GM21423 (cell line): ENCODE results near the gene FAM124B.
"Not testable (repeated sequence)": the region's sequence is repeated elsewhere in the genome, so short reads cannot be mapped to it uniquely, and the experiment has no call there.

Experiments used
- ATAC-seq: cut with Tn5 transposase; IDR thresholded peaks from one replicate; pipeline ENCODE4 v1.9.1; 2021; ENCODE audit warnings: mild to moderate bottlenecking, moderate library complexity; ENCODE audit not compliant: unreplicated experiment

The FAM124B gene

DNA sequence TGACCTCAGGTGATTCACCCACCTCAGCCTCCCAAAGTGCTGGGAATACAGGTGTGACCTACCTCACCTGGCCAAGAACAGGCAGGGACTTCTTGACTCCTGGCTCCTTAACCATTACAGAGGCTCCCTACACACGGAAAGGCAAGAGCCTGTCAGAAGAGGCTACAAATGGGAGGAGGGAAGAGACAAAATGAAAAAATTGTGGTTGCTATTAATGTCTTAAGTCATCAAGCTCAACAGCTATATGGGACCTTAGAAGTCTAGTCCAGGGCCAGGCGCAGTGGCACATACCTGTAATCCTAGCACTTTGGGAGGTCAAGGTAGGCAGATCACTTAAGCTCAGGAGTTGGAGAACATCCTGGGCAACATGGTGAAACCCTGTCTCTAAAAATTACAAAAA is 11.5 kb upstream of the FAM124B start:
- no peak for ATAC-seq

DNA sequence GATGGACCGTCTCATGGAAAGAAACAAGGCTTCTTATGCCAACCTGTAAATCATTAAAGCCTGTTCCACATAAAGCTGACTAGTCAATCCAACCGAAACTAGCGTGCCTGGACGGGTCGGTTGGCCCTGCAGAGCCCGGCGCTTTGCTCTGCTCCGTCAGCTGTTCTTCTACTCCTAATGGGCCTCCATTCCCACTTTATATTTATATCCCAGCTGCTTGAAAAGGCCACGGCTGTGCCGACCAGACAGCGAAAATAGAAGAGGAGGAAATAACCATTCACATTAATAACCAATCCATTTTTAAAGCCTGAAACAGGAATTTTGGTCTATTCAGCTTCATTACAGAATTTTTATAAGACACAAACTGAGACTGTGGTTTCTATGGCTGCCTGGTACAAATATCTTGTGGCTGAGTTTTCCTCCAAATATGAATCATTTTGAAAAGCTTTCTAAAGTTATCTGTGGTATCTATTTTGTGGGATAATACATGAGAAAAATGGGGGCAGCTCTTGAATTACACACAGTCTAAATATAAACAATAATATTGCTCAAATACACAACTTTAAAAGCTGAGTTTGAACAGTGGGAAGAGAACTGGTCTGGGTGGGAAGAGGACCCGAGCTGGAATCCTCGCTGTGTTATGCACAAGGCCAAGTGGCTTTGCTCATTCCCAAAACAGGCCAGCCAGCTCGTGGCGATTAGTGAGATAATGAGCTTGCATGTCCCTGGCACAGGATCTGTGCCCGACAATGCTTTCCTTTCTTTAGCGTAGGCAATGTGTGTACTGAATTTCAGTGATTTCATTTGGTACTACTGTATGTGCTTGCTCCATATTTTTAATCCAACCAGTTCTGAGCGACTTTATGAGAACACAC is 10.5 kb upstream of the FAM124B start:
- ATAC-seq = no peak

DNA sequence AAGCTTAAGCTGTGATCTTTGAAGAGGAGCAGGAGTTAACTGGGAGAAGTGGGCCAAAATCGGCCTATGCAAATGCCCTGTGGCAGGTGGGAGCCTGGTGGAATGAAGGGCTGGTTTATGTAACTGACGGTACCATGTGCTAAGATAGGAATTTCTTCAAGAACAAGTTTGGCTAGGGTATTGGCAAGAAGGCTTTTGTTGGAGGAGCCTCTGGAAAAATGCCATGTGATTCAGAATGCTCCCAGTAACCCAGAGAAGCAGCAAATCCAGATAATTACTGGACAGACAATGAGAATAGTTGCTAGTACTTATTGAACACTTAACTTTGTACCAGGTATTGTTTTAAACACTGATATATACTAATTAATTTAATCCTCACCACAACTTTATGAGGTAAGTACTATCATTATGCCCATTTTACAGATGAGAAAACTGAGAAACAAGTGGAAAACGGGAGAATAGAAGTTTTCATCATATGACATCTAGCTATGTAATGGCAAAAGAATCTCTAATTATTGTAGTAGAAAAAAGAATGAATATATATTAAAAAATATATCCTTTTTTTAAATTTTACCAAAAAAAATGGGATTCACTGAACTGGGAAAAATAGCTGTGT is 9.1 kb upstream of the FAM124B start:
- ATAC-seq = no peak

DNA sequence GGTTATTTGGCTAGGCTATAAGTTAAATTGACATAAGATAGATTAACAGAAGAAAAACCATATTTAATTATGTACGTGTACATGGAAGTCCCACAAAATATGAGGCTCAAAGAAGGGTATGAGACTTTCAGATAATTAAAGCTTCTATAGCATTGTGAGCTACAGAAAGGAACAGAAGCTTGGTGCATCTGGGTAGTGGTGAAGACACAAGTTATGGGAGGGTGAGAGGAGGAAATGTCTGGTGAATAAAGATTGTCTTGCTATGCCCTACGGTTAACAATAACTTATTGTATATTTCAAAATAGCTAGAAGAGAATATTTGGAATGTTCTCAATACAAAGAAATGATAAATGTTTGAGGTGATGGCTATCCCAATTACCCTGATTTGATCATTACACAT is 6.8 kb upstream of the FAM124B start:
- no peak for ATAC-seq

DNA sequence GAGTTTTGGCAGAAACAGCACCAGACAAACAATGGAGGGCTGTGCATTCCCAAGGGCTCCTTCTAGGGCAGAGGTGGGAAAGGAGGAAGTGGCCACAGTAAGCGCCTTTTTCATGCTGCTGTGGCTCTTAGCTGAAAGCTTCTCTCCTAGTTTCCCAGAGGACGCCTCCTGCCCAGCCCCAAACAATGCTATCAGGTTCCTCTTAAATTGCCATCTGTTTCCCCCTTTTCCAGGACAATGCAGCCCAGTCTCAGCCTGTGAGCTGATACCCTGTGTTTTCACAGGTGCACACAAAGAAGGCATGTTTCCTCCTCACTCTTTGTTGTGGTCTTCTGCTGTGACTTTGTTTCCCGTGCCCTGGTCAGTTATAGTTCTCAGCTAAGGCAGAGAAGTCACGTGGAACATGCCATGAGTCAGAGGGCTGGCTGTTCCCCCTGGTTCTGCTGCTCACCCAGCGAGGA is 5.4 kb upstream of the FAM124B start:
- ATAC-seq = no peak

DNA sequence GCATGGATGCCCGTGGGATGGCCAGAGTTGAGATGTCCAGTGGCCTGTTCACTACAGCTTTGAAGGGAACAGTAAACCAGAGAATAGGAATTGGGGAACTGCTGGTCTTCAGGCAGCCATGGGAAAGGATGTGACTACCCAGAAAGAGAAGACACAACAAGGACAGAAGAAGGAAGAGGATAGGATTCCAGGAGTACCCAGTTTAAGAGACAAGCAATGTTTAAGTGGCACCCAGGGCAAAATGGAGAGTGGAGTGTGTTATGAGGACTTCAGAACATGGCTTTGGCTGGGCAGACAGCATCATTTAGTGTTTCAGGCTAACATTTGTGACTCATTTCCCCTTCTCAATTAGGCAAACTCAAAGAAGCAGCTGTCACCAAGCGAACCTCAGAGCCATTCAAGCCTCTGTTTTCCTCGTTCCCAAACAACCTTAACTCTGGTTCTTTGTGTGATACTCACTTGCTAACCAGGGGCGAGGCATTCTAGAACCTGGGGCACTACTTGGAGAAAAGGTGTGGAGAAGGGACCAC is 4.0 kb upstream of the FAM124B start:
- ATAC-seq = no peak

DNA sequence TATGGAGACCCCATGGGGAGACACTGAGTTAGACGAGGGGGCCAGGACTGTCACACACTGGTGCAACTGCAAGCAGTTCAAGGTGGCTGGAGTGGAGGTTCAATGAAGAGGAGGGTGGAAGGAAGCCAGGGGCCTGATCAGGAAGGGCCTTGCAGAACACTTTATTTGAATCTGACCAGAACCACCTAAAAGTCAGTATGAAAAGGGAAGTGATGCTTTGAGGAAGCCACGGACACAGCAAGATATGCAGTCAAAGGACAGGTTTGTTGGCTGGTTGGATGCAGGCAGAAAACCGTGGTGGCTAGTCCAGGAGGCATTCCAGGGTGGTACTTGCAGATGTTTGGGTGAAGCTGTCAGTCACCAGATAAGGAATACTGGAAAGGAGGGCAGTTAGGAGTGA is 3.5 kb upstream of the FAM124B start:
- peak; percentile 47 for ATAC-seq

DNA sequence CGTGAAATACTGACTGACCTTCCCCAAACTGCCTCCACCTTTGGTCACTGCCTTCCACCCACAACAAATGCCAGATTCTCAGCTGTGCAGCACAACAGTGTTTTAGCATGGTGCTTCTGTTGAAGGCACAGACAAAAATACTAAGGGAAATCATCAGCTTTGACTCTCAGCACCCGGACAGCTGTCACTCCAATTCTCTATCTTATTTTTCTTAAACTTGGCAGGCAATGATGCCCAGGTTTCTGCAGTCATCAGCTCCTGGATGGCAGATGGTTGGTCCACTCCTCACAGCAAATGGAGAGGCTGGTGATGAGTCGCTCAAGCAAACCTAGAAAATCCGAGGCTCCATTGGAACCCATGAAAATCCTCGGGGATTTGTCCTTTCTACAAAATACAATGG is 2.9 kb upstream of the FAM124B start:
- no peak for ATAC-seq

DNA sequence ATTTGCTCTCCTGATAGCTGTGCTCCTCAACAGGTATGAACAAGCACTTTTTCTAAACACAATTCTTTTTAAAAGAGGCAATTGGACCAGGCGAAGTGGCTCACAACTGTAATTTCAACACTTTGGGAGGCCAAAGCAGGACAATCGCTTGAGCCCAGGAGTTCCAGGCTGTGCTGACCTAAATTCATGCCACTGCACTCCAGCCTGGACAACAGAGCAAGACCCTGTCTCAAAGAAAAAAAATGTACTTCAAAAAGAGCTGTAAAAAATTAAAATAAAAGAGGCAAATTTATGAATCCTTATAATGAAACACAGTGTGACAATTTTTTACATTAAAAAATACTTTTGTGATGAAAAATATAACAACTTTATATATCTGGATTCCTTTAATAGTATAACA is 1.8 kb upstream of the FAM124B start:
- no peak for ATAC-seq

DNA sequence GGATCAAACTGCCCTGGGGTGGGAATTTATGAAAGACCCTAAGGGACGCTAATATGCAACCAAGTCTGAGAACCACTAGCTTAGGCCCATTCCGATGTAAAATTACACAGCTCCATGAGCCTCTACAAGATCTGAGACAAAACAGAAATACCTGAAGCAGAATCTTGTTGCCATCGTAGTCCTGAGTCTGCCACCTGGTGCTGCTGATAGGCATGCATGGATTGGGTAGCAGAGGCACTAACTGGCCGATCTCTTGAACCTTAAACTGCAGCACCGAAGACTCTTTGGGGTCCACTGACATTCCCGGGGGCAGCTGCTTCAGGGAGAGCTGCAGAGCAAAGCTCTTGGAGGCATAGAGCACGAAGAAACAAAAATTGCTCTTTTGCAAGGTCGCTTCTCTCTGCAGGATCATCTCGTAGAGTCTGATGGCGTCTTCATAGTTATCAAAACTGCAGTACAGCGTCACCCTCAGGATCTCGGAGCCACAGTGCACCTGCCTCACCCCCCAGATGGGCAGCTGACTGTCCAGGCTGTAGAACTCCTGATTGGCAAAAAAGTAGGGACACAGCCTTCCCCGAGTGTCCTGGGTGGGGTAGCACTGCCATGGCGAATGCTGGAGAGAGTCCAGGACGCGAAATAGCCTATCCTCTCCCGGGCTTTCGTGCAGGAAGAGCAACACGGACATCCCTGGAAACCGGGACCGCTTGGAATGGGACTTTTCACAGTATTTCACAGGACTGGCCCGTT is 848 bp downstream of the FAM124B start:
- ATAC-seq = peak; percentile 7

DNA sequence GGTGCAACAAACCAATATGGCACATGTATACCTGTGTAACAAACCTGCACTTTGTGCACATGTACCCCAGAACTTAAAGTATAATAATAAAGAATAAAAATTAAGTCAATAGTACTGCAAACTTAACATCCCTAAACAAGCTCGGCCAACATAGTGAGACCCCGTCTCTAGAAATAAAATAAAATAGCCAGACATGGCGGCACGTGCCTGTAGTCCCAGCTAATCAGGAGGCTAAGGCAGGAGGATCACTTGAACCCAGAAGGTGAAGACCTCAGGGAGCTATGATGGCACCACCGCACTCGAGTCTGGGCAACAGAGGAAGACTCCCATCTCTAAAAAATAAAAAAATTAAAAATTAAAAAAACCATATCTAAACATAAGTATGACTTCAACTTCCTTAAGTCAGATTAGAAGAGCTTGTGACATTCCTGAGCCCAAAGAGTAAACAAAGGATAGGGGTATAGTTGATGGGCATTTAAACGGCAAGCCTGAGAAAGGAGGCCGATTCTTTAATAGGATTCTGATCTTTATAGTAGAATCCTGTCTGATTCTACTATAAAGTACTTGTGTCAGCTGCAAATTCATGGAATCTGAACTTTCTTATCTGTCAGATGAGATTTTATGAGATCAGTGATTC is 1.6 kb downstream of the FAM124B start:
- ATAC-seq = no peak

DNA sequence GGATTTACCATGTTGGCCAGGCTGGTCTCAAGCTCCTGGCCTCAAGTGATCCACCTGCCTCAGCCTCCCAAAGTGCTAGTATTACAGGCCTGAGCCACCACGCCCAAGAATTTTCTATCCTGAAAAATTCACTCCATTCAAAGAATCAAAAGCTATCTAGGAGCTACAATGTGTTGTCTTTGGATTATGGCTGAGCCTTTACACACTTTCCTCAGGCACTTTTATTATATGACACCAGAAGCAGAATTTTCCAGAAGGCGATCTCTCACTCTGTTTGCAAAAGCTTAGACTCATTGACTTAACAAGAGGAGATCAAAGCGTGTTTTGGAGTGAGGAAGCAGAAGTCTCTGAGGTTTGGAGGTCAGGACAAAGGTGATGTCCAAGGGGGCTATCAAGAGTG is 3.6 kb downstream of the FAM124B start:
- ATAC-seq = no peak

DNA sequence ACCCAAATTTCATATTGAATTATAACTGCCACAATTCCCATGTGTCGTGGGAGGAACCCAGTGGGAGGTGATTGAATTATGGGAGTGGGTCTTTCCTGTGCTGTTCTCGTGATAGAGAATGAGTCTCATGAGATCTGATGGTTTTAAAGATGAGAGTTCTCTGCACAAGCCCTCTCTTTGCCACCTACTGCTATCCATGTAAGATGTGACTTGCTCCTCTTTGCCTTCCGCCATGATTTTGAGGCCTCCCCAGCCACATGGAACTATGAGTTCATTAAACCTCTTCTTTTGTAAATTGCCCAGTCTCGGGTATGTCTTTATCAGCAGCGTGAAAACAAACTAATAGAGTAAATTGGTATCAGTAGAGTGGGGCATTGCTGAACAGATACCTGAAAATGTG is 4.8 kb downstream of the FAM124B start:
- ATAC-seq = not testable (repeated sequence)

DNA sequence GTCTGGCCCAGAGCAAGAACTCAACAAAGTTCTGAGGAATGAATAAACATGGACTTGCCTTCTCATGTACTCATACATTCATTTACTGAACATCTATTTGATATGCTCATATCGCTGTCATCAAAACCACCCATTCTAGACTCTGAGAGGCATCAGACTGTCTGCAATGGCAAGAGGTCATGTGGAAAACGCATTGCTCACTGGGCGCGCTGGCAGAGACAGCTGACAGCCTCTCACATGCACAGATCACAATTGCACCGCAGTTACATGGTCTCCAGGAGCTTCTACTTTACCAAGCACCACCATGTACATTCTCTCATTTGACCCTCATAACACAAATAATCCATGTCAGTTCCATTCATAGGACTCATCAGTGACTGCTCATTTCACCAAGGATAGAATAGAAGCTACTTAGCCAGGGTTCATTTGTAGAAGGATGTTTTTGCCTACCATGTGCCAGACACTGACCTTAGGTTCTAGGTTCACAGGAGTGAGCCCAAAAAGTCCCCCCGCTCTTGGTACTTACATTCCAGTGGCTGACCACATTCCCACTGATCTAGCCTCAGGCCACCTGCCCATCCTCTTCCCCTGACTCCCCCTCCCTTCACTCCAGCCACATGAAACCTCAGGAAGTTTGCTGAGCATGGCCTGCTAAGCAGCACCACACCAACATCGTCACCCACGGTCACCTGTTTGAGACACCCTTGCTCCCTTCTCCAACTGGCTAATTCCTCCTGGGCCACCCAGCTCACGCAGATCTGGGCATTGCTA is 6.1 kb downstream of the FAM124B start:
- no peak for ATAC-seq

DNA sequence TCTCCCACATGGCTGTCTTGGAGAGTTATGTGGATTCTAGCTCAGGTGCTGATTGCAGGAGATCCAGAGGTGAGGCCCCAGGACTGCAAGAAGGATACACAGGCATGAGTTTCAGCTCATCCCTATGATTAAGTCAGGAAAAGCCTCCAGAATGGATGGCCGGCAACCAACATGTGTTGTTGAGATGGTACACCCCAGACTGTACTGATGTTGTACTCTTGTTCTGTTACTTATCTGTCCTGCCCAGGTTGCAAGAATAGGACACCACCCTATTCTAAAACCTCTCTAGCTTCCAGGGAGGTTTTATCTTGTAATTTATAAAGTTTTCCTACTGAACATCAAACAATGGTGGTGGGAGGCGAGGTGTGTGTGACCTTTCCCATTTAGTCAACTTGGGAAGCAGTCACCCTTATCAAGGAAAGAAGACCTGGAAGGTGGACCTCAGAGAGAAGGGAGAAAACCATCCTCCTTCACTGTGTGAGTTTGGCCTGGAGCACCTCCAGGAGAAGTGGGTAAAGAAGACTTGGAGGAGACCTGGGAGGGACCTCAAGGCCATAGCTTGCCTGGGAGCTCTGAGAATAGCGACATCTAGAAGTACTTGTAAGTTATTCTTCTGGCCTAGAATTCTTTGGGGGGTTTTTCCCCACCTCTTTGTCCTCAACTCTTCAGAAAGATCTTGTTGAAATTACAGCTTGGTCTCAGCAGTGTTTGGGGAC is 8.6 kb downstream of the FAM124B start:
- no peak for ATAC-seq

DNA sequence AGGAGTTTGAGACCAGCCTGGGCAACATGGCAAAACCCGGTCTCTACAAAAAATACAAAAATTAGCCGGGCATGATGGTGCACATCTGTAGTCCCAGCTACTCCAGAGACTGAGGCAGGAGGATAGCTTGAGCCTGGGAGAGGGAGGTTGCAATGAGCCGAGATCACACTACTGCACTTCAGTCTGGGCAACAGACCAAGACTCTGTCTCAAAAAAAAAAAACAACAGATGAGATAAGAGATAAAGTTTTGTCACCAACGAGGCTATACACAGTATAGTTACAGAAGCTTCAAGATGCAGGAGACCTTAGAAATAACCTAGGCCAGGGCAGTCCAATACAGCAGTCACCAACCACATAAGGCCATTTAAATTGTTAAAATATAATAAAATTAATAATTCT is 9.4 kb downstream of the FAM124B start:
- ATAC-seq = no peak

DNA sequence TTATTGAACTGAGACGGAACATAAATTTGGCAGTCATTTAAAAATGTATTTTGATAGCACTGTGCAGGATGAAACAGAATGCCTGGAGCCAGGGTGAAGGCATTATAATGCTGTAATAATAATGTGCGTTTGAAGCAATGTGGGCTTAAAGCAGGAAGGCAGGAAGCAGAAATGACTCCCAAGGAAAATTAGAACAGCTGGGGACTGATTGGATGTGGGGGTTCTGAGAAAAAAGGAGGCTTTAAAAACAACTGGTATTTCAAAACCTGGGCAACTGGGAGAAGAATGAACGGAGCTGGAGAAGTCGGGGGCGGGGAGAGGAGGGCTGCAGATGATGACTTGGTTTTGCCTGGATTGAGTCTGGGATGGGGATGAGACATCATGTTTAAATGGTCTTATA is 12.6 kb downstream of the FAM124B start:
- no peak for ATAC-seq

DNA sequence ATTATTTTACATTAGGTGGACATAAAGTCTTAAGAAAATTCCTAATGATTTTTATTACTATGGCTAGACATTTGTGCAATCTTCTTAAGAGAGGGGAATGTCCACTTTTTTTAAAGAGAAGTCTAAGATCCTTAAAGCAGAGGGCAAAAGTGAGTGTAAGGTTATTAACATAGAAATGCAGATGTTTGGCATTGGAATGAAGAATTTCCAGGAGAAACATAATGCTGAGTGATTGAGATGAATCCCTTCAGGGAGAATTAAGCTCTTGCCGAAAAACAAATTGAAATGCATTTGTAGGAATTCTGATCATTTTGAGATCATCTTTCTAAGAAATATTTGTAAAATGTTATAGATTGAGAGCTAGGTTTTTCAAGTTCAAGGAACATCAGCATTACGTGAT is 15.0 kb downstream of the FAM124B start:
- no peak for ATAC-seq

DNA sequence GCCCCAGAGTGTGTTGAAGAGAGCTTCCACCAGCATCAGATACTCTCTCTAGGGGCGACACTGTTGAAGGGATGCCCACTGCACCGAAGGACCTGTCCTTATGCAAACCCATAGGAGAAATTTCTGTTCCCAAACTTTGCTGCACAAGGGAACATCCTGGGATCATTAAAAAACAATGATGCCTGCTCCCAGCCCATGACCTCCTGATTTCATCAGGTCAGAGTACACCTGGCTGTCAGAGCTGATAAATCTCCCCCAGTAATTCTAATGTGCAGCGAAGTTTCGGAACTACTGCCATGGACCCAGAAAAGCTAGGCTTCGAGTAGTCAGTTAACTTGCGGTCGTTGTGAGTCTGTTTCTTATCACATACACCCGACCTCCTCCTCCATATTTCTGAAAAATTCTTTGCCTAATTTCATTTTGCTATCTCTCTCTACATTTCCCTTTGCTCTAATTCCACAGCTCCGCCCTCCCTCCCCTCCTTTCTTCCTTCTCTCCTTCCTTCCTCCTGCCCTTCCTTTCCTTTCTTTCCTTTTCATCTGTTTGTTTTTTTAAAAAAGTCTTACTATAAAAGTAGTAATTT is 18.8 kb downstream of the FAM124B start:
- ATAC-seq = no peak
